ENCODE measurements around the gene RPTOR.

Gene RPTOR

GRCh38 chr17:80839511-80839941, 294.9 kb downstream of the RPTOR start:
- in situ Hi-C loops (cut with MboI; ENCODE audit: low pct_unique_long_range_greater_than_20kb, low sequenced_read_pairs, unreplicated experiment) = no loop called here
- DNase-seq (ENCODE audit: low spot score) = no peak
- no peak for TF ChIP-seq CTCF (IDR thresholded peaks at IDR 0.05; ENCODE audit: extremely low read depth, insufficient read depth, missing control alignments)

- TF ChIP-seq CTCF (IDR thresholded peaks at IDR 0.05; ENCODE audit: extremely low read depth, insufficient read depth, missing control alignments) = no peak
- in situ Hi-C loops (cut with MboI; ENCODE audit: low pct_unique_long_range_greater_than_20kb, low sequenced_read_pairs, unreplicated experiment) = no loop called here
- no peak for DNase-seq (ENCODE audit: low spot score)
These were observed 295.3 kb downstream of the RPTOR start for GRCh38 chr17:80839970-80840369.

- no peak for TF ChIP-seq CTCF (IDR thresholded peaks at IDR 0.05; ENCODE audit: extremely low read depth, insufficient read depth, missing control alignments)
- in situ Hi-C loops (cut with MboI; ENCODE audit: low pct_unique_long_range_greater_than_20kb, low sequenced_read_pairs, unreplicated experiment) = no loop called here
- DNase-seq (ENCODE audit: low spot score) = no peak
These were observed 297.9 kb downstream of the RPTOR start for GRCh38 chr17:80842456-80843013.

- no peak for TF ChIP-seq CTCF (IDR thresholded peaks at IDR 0.05; ENCODE audit: extremely low read depth, insufficient read depth, missing control alignments)
- DNase-seq (ENCODE audit: low spot score) = no peak
- in situ Hi-C loops (cut with MboI; ENCODE audit: low pct_unique_long_range_greater_than_20kb, low sequenced_read_pairs, unreplicated experiment) = no loop called here
These were observed 299.1 kb downstream of the RPTOR start for GRCh38 chr17:80843741-80844156.

- no peak for DNase-seq (ENCODE audit: low spot score)
- TF ChIP-seq CTCF (IDR thresholded peaks at IDR 0.05; ENCODE audit: extremely low read depth, insufficient read depth, missing control alignments) = no peak
- in situ Hi-C loops (cut with MboI; ENCODE audit: low pct_unique_long_range_greater_than_20kb, low sequenced_read_pairs, unreplicated experiment) = no loop called here
These were observed 299.9 kb downstream of the RPTOR start for GRCh38 chr17:80844418-80844990.

- no peak for TF ChIP-seq CTCF (IDR thresholded peaks at IDR 0.05; ENCODE audit: extremely low read depth, insufficient read depth, missing control alignments)
- DNase-seq (ENCODE audit: low spot score) = no peak
- in situ Hi-C loops (cut with MboI; ENCODE audit: low pct_unique_long_range_greater_than_20kb, low sequenced_read_pairs, unreplicated experiment) = no loop called here
These were observed 300.6 kb downstream of the RPTOR start for GRCh38 chr17:80845069-80845862.

Measured in GM13977 (cell line).